CD4-positive, alpha-beta memory T cell (primary cell): ENCODE results near the gene RAMAC. TPM values are rescaled to one million over a fixed set of nuclear protein-coding genes. Genes with fewer than 3 reads are reported as not detected.

Source experiments
- CTCF ChIA-PET: fragments of 350-600 bp; sonication (Branson Sonifier 250); formaldehyde crosslinking; loops from one replicate; lab custom pipeline; 2021; ENCODE audit warnings: inconsistent platforms; ENCODE audit not compliant: partially characterized antibody; lab: Charles Lee
- POLR2A ChIA-PET: fragments of 350-600 bp; sonication (Branson Sonifier 250); formaldehyde crosslinking; loops from one replicate; lab custom pipeline; 2021; ENCODE audit not compliant: partially characterized antibody; lab: Charles Lee
- DNase-seq, 5 donors: peaks; one replicate each; pipeline versions ENCODE4 v3.0.0 to v3.0.0-alpha.2; 2020 to 2022; ENCODE audit warnings: mixed read lengths in 1 of 5
- H3K27ac ChIP-seq: one replicate; pipeline ENCODE4 v1.7.0; 2013; ENCODE audit warnings: low read depth, low read length
- H3K27me3 ChIP-seq: 2 replicates; pipeline ENCODE4 v1.7.0; 2013; ENCODE audit warnings: mild to moderate bottlenecking, low read length, moderate library complexity; ENCODE audit not compliant: insufficient read depth
- H3K36me3 ChIP-seq: 2 replicates; pipeline ENCODE4 v1.7.0; 2013; ENCODE audit warnings: mild to moderate bottlenecking, low read length, moderate library complexity; ENCODE audit not compliant: insufficient read depth
- H3K4me1 ChIP-seq: 2 replicates; pipeline ENCODE4 v1.7.0; 2013; ENCODE audit warnings: mild to moderate bottlenecking, low read length, moderate library complexity; ENCODE audit not compliant: insufficient read depth
- H3K4me3 ChIP-seq, 2 donors: one replicate each; pipeline ENCODE4 v1.7.0; 2013; ENCODE audit warnings: low read length in 2 of 2, mild to moderate bottlenecking in 1 of 2
- H3K9me3 ChIP-seq, 2 donors: one replicate each; pipeline ENCODE4 v1.7.0; 2013; ENCODE audit warnings: low read length in 2 of 2, control low read depth in 1 of 2; ENCODE audit not compliant: control insufficient read depth in 1 of 2
- H3K27ac Mint-ChIP-seq, 7 donors: one replicate each; pipeline ENCODE4 v1.8.0; 2020 to 2021; ENCODE audit warnings: mixed read lengths in 7 of 7, mild to moderate bottlenecking in 6 of 7, inconsistent platforms in 3 of 7, moderate library complexity in 3 of 7
- H3K27me3 Mint-ChIP-seq, 2 donors: one replicate each; pipeline ENCODE4 v1.8.0; 2020 to 2021; ENCODE audit warnings: mixed read lengths in 2 of 2
- H3K36me3 Mint-ChIP-seq, 2 donors: one replicate each; pipeline ENCODE4 v1.8.0; 2020 to 2021; ENCODE audit warnings: mixed read lengths in 2 of 2, inconsistent platforms in 1 of 2, mild to moderate bottlenecking in 1 of 2
- H3K4me1 Mint-ChIP-seq, 4 donors: one replicate each; pipeline ENCODE4 v1.8.0; 2020 to 2021; ENCODE audit warnings: mixed read lengths in 4 of 4, mild to moderate bottlenecking in 1 of 4
- H3K4me3 Mint-ChIP-seq, 8 donors: one replicate each; pipeline ENCODE4 v1.8.0; 2020 to 2021; ENCODE audit warnings: mixed read lengths in 8 of 8, mild to moderate bottlenecking in 7 of 8, moderate library complexity in 6 of 8, inconsistent platforms in 3 of 8
- H3K9me3 Mint-ChIP-seq, 8 donors: one replicate each; pipeline ENCODE4 v1.8.0; 2020 to 2021; ENCODE audit warnings: mixed read lengths in 8 of 8, mild to moderate bottlenecking in 5 of 8, inconsistent platforms in 3 of 8, moderate library complexity in 1 of 8
- intact Hi-C: fragments of 100-400 bp; cut with micrococcal nuclease; formaldehyde crosslinking; loops from one replicate; pipeline ENCODE4 v1.15.1; 2023
- polyA plus RNA-seq, 2 donors: library from polyadenylated mRNA; unstranded; fragments of 300-500 nt; fragmentation: Illumina TruSeq; gene quantifications; one replicate each; pipeline ENCODE4 v1.2.3, GENCODE V29; 2021
- total RNA-seq, 2 experiments: library from RNA; stranded (reverse); gene quantifications; one replicate each; pipeline ENCODE4 v1.2.3, GENCODE V29; 2021

RAMAC gene
- total and polyA plus RNA-seq, 4 experiments from 2014 or later: 19.3 to 58.4 (median 26.3) TPM

DNA sequence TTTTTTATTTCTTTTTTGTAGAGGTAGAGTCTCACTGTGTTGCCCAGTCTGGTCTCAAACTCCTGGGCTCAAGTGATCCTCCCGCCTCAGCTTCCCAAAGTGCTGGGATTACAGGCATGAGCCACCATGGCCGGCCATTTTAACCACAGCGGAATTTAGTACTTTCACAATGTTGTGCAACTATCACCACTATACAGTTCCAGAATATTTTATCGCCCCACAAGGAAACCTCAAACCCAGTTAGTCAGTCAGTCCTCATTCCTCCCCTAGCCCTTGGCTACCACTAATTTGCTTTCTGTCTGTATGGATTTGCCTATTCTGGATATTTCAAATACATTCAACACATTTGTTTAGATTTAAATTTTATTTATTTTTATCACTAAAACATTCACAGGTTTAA, 17.9 kb upstream of the RAMAC start:
- H3K27ac Mint-ChIP-seq: no peak overlapping the region
- no peak overlapping the region for H3K27ac ChIP-seq
- H3K4me3 ChIP-seq: no peak overlapping the region
- ChIA-PET CTCF (no interaction called here), POLR2A (no interaction called here)
- no peaks in the 10 kb centered on the region for H3K36me3 ChIP-seq
- intact Hi-C loops: no loop called here
- H3K9me3 ChIP-seq: no peaks in the 10 kb centered on the region
- H3K36me3 Mint-ChIP-seq: no peaks in the 10 kb centered on the region
- no peaks in the 10 kb centered on the region for H3K27me3 ChIP-seq
- no peaks in the 10 kb centered on the region for H3K4me1 ChIP-seq
- DNase-seq: no peak
- H3K9me3 Mint-ChIP-seq: no peaks in the 10 kb centered on the region
- H3K4me1 Mint-ChIP-seq: peaks cover 0 to 7% (median 4%) of the 10 kb centered on the region in 4 donors
- H3K27me3 Mint-ChIP-seq: no peaks in the 10 kb centered on the region
- no peak overlapping the region for H3K4me3 Mint-ChIP-seq

DNA sequence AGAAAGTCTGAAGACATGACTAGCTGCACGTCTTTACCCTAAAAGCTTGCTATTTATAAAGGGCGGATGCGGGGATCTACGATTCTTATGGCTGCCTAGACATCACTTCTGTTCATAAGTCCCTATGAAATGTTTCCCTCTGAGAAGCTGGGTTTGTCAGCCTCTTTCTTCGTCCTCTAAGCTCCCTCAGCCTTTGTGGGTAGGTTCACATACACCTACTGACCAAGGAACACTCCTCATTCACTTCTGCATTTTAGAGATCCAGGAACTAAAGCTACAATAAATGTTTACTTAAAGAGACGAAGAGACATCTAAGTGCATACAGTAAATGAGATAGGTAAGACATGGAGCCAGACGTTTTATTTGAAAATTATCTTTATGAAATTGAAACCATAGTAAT, 16.7 kb upstream of the RAMAC start:
- no peaks in the 10 kb centered on the region for H3K9me3 ChIP-seq
- Mint-ChIP-seq H3K9me3 (no peaks in the 10 kb centered on the region), H3K4me1 (peaks cover 0 to 7% (median 4%) of the 10 kb centered on the region in 4 donors), H3K27me3 (no peaks in the 10 kb centered on the region), H3K36me3 (no peaks in the 10 kb centered on the region), H3K4me3 (no peak overlapping the region), H3K27ac (no peak overlapping the region)
- no peak overlapping the region for H3K27ac ChIP-seq
- no peaks in the 10 kb centered on the region for H3K36me3 ChIP-seq
- no peaks in the 10 kb centered on the region for H3K4me1 ChIP-seq
- no peaks in the 10 kb centered on the region for H3K27me3 ChIP-seq
- no peak overlapping the region for H3K4me3 ChIP-seq
- POLR2A ChIA-PET: no interaction called here
- intact Hi-C loops: no loop called here
- CTCF ChIA-PET: no interaction called here
- DNase-seq: no peak

DNA sequence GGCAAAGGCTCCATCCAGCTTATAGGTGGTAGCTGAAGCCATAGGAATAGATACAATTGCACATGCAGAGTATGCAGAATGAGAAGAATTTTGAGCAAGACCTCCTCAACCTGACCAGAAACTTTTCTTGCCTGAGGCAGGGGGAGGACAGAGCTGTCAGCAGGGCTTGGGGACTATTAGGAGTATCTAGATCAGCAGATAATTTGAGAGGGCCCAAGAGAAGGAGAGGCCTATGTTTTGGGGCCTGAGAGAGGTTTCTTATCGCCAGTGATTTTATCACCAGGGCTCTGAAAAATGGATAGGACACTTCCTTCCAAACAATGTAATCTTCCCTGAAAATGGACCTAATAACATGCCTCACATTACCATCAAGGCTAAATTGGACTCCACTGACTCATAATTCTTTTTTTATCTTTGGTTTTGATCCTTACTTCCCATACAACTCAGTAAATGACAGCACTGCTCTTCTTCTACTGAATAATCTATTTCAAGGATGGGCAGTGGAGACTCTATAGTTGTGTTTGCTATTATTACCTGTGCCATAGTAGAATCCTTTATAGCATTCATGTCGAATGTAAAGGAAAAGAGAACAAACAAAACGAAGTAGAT, 15.8 kb upstream of the RAMAC start:
- H3K27me3 Mint-ChIP-seq: no peaks in the 10 kb centered on the region
- Histone ChIP-seq H3K4me1 (no peaks in the 10 kb centered on the region), H3K27me3 (no peaks in the 10 kb centered on the region), H3K27ac (no peak overlapping the region), H3K9me3 (no peaks in the 10 kb centered on the region), H3K36me3 (no peaks in the 10 kb centered on the region), H3K4me3 (no peak overlapping the region)
- no peak overlapping the region for H3K27ac Mint-ChIP-seq
- H3K4me1 Mint-ChIP-seq: peaks cover 0 to 7% (median 4%) of the 10 kb centered on the region in 4 donors
- no peak overlapping the region for H3K4me3 Mint-ChIP-seq
- no peaks in the 10 kb centered on the region for H3K36me3 Mint-ChIP-seq
- intact Hi-C loops: no loop called here
- H3K9me3 Mint-ChIP-seq: no peaks in the 10 kb centered on the region
- POLR2A ChIA-PET: no interaction called here
- no peak for DNase-seq
- CTCF ChIA-PET: no interaction called here

DNA sequence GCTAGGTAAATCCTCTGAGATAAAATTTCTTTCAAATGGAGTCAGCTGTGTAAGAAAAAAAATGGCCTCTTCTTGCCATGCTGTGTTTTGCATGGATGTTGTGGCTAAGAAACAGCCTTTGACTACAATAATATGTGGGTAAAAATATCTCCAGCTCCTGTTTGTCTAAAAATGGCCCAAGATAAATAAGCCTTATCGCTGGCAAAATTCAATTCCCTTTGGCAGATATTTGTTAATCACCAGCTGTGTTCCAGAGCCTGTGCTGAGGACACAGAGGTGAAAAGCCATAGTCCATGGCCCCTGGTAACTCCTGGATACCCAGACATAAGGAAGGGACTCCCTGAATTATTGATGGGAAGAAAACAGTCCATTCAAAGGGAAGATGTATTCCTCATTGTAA, 15.3 kb upstream of the RAMAC start:
- H3K27ac Mint-ChIP-seq: no peak overlapping the region
- intact Hi-C loops: no loop called here

DNA sequence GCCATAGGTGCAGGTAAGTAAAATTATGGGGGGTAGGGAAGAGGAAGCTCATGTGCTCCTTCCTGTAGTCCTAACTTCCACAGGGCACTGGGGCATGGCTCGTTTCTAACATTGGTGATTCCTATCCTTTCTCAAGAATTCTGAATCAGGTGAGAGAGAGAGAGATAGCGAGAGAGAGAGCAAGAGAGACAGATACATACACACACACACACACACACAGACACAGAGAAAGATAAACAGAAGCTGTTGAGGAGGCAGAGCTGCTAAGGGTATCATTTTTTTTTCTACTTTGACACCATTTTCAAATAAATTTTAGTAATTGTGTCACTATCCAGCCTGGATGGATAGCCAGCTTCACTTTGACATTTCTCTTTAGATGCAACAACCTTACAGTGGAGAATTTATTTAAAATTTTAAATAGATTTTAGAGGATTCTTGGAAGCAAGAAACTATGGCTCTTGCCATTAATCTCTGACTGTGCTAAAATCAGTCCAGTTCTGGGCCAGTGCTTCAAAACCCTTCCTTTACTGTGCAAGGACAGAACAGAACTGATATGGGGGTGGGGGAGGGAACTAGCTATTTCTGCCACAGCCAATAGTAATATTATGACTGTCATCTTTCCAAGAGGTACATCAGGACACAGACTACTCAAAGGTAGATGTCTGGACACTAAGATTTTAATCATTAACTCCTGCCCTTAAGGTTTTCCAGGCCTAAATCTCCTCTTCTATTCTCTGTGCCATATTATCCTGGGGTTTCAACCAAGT, 14.6 kb upstream of the RAMAC start:
- intact Hi-C loops: no loop called here
- Mint-ChIP-seq H3K27ac (peak overlapping the region in 1 of 7 donors; percentile 56), H3K36me3 (no peaks in the 10 kb centered on the region), H3K27me3 (no peaks in the 10 kb centered on the region), H3K4me3 (no peak overlapping the region), H3K9me3 (no peaks in the 10 kb centered on the region), H3K4me1 (peaks cover 0 to 5% (median 2%) of the 10 kb centered on the region in 4 donors)
- ChIA-PET POLR2A (interaction anchor here (1.5 kb wide), 1 partner anchor 40 kb away, joined by 3 read pairs; no protein-coding TSS in a partner anchor), CTCF (interaction anchor here (1.4 kb wide), 1 partner anchor 440 kb away, joined by 3 read pairs; no protein-coding TSS in a partner anchor)
- H3K4me1 ChIP-seq: no peaks in the 10 kb centered on the region
- no peaks in the 10 kb centered on the region for H3K27me3 ChIP-seq
- H3K9me3 ChIP-seq: no peaks in the 10 kb centered on the region
- no peak for DNase-seq
- no peak overlapping the region for H3K27ac ChIP-seq
- no peaks in the 10 kb centered on the region for H3K36me3 ChIP-seq
- H3K4me3 ChIP-seq: no peak overlapping the region

More for the DNA sequence above, 15.3 kb upstream of the RAMAC start:
- POLR2A ChIA-PET: no interaction called here
- no peaks in the 10 kb centered on the region for H3K27me3 Mint-ChIP-seq
- H3K36me3 Mint-ChIP-seq: no peaks in the 10 kb centered on the region
- no peaks in the 10 kb centered on the region for H3K36me3 ChIP-seq
- DNase-seq: no peak
- H3K4me3 ChIP-seq: no peak overlapping the region
- H3K9me3 ChIP-seq: no peaks in the 10 kb centered on the region
- H3K4me1 ChIP-seq: no peaks in the 10 kb centered on the region
- peaks cover 0 to 7% (median 4%) of the 10 kb centered on the region in 4 donors for H3K4me1 Mint-ChIP-seq
- CTCF ChIA-PET: interaction anchor here (1.4 kb wide), 1 partner anchor 439 kb away, joined by 3 read pairs; no protein-coding TSS in a partner anchor
- H3K27ac ChIP-seq: no peak overlapping the region
- no peaks in the 10 kb centered on the region for H3K27me3 ChIP-seq
- no peak overlapping the region for H3K4me3 Mint-ChIP-seq
- H3K9me3 Mint-ChIP-seq: no peaks in the 10 kb centered on the region

DNA sequence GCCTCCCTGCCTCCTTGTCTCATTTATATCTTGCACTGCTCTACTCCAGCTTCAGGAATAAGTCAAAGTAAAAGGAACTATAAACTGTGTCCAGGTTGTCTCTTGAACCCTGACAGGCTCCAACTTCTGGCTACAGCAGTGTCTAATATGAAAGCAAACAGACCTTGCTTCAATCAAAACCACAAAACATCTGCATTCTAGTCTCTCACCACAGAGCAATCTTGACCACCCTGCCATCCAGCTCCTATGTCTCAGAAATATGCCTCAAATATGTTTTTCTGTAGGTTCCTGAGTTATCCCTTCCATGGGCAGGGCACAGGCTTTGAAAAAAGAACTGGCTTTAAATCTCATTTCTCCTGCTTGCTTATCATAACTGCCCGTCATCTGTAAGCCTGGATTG, 13.0 kb upstream of the RAMAC start:
- ChIA-PET CTCF (no interaction called here), POLR2A (no interaction called here)
- intact Hi-C loops: no loop called here
- H3K27me3 ChIP-seq: no peaks in the 10 kb centered on the region
- no peak overlapping the region for H3K27ac ChIP-seq
- H3K4me3 ChIP-seq: no peak overlapping the region
- no peak for DNase-seq
- H3K9me3 ChIP-seq: no peaks in the 10 kb centered on the region
- Mint-ChIP-seq H3K27ac (no peak overlapping the region), H3K9me3 (no peaks in the 10 kb centered on the region), H3K36me3 (no peaks in the 10 kb centered on the region), H3K4me1 (no peaks in the 10 kb centered on the region), H3K4me3 (no peak overlapping the region), H3K27me3 (no peaks in the 10 kb centered on the region)
- no peaks in the 10 kb centered on the region for H3K4me1 ChIP-seq
- H3K36me3 ChIP-seq: no peaks in the 10 kb centered on the region

DNA sequence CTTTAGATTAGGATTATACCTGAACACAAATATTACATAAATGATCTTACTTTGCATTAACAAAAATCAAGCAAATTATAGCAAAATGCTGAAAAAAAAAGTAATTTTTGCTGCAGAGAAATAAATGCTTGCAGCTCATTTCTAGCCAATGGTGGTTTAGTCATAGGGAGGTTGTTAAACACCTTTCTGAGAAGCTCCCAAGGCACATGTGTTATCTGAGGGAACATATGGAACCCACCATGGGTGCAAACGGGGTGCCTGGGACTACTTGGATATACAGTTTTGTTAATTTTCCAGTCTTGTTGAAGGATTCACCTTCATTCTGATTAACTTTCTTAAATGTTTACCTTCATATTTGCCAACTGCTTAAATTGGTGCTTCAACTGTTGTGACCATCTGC, 8.9 kb upstream of the RAMAC start:
- H3K4me1 Mint-ChIP-seq: peaks cover 0 to 2% (median under 1%) of the 10 kb centered on the region in 4 donors
- H3K9me3 ChIP-seq: no peaks in the 10 kb centered on the region
- H3K4me3 Mint-ChIP-seq: no peak overlapping the region
- H3K36me3 Mint-ChIP-seq: no peaks in the 10 kb centered on the region
- no peak overlapping the region for H3K27ac ChIP-seq
- H3K4me3 ChIP-seq: no peak overlapping the region
- H3K36me3 ChIP-seq: no peaks in the 10 kb centered on the region
- H3K27me3 ChIP-seq: no peaks in the 10 kb centered on the region
- CTCF ChIA-PET: no interaction called here
- POLR2A ChIA-PET: no interaction called here
- H3K9me3 Mint-ChIP-seq: no peaks in the 10 kb centered on the region
- no peak for DNase-seq
- H3K27ac Mint-ChIP-seq: no peak overlapping the region
- intact Hi-C loops: no loop called here
- H3K27me3 Mint-ChIP-seq: no peaks in the 10 kb centered on the region
- no peaks in the 10 kb centered on the region for H3K4me1 ChIP-seq
